Bronchial epithelial cell (primary cell): Measurements from ENCODE around the gene CALHM5. TPM values are rescaled to one million over a fixed set of nuclear protein-coding genes. Genes with fewer than 3 reads are reported as not detected.

ENCODE experiments used
- DNase-seq: peaks from one replicate; pipeline ENCODE4 v3.0.0-alpha.2; 2010; ENCODE audit warnings: low read depth
- FAIRE-seq: peaks from 2 replicates; lab custom pipeline; 2011; peaks lifted over from hg19 to GRCh38; lab: Jason Lieb, UNC
- H3K27me3 ChIP-seq: 2 replicates; pipeline ENCODE4 v1.5.1; 2011; ENCODE audit warnings: low read length; ENCODE audit not compliant: control insufficient read depth, insufficient read depth
- H3K36me3 ChIP-seq: 2 replicates; pipeline ENCODE4 v1.5.1; 2011; ENCODE audit warnings: low read length; ENCODE audit not compliant: control insufficient read depth, insufficient read depth
- H3K4me3 ChIP-seq: 2 replicates; pipeline ENCODE4 v1.5.1; 2011; ENCODE audit warnings: mild to moderate bottlenecking, low read depth, low read length, control low read depth
- total RNA-seq: library from RNA; depleted of rRNA; stranded (reverse); fragments of >200 nt; gene quantifications from 2 replicates; pipeline ENCODE4 v1.2.1, GENCODE V29; 2014
- TF ChIP-seq, protein P1 (sequence below): IDR thresholded peaks from 2 replicates; pipeline ENCODE4 v1.5.1; 2011; ENCODE audit warnings: mild to moderate bottlenecking, moderate library complexity, low read length, control low read depth, inconsistent platforms; ENCODE audit not compliant: insufficient read depth, severe bottlenecking

The CALHM5 gene
- total RNA-seq, 1 donor from 2014 or later = under 0.01 TPM

DNA sequence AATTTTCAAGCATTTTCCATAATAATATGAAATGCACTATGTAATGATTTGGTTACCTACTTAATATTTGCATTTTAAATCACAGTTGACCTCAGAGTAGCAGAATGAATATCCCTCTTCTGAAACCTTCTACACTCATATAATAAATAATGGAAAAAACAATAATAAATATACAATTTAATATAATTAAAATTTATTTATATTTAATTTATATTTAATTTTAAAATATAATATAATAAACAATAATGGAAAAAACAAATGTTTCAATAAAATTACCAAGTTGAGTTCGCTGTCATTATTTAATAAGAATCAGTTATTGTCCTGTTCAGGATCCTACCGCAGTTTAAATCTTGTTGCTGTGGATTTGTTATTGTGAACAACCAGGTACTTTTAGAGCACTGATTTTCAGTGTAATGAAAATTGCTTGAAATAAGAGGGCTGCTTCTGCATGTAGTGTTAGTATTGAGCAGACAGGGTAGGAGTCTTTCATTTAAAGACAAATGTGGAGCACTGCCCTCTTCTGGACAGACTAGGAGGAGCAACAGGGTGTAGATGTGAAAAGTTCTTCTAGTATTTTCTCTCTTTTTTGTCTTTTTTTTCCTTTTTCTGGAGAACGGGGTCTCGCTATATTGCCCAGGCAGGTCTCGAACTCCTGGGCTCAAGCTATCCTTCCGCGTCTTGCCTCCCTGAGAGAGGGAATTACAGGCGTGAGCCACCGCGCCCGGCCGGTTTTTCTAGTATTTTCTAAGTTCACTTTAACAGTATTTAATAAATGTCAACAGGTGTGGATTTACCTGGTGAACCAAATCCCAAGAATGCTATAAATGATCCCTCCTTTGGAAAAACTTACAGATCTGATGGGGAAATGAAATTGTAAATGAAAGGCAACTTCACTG, 20.5 kb downstream of the CALHM5 start:
- Histone ChIP-seq H3K27me3 (no peaks in the 10 kb centered on the region), H3K36me3 (no peaks in the 10 kb centered on the region), H3K4me3 (no peak overlapping the region)
- TF ChIP-seq, protein P1, sequence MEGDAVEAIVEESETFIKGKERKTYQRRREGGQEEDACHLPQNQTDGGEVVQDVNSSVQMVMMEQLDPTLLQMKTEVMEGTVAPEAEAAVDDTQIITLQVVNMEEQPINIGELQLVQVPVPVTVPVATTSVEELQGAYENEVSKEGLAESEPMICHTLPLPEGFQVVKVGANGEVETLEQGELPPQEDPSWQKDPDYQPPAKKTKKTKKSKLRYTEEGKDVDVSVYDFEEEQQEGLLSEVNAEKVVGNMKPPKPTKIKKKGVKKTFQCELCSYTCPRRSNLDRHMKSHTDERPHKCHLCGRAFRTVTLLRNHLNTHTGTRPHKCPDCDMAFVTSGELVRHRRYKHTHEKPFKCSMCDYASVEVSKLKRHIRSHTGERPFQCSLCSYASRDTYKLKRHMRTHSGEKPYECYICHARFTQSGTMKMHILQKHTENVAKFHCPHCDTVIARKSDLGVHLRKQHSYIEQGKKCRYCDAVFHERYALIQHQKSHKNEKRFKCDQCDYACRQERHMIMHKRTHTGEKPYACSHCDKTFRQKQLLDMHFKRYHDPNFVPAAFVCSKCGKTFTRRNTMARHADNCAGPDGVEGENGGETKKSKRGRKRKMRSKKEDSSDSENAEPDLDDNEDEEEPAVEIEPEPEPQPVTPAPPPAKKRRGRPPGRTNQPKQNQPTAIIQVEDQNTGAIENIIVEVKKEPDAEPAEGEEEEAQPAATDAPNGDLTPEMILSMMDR = peak; percentile 71
- no peak for FAIRE-seq
- DNase-seq = peak; percentile 57

- Histone ChIP-seq H3K4me3 (no peak overlapping the region), H3K36me3 (no peaks in the 10 kb centered on the region), H3K27me3 (no peaks in the 10 kb centered on the region)
- FAIRE-seq (peak; percentile 58), DNase-seq (no peak)
- TF ChIP-seq, protein P1 = no peak
These were observed 22.0 kb downstream of the CALHM5 start for GRCh38 chr6:116533233-116533957.

- Histone ChIP-seq H3K36me3 (no peaks in the 10 kb centered on the region), H3K27me3 (no peaks in the 10 kb centered on the region), H3K4me3 (no peak overlapping the region)
- TF ChIP-seq, protein P1 = no peak
- no peak for FAIRE-seq
- peak; percentile 72 for DNase-seq
These were observed 23.7 kb downstream of the CALHM5 start for GRCh38 chr6:116535109-116535508.

- no peaks in the 10 kb centered on the region for H3K27me3 ChIP-seq
- no peak for FAIRE-seq
- TF ChIP-seq, protein P1 = peak; percentile 52
- no peak overlapping the region for H3K4me3 ChIP-seq
- H3K36me3 ChIP-seq = no peaks in the 10 kb centered on the region
- peak; percentile 95 for DNase-seq
These were observed 24.8 kb downstream of the CALHM5 start for GRCh38 chr6:116536216-116536621.

GRCh38 chr6:116542426-116542825, 31.0 kb downstream of the CALHM5 start:
- Histone ChIP-seq H3K27me3 (no peaks in the 10 kb centered on the region), H3K4me3 (no peak overlapping the region), H3K36me3 (no peaks in the 10 kb centered on the region)
- DNase-seq = no peak
- TF ChIP-seq, protein P1 = no peak
- FAIRE-seq = no peak
